Activated CD4-positive, CD25-positive, alpha-beta regulatory T cell treated with anti-CD3 and anti-CD28 coated beads, Interleukin-2, amount 50 U/mL, for 72 hours (primary cell): ENCODE data around the gene TIMM22.

Experiments
- DNase-seq: peaks from one replicate; pipeline ENCODE4 v3.0.0; 2021

TIMM22 gene

GRCh38 chr17:1002771-1003555, 6.0 kb downstream of the TIMM22 start:
- no peak for DNase-seq

- no peak for DNase-seq
These were observed 6.7 kb downstream of the TIMM22 start for GRCh38 chr17:1003633-1003971.

GRCh38 chr17:1003972-1004768, 7.2 kb downstream of the TIMM22 start:
- DNase-seq: no peak

- DNase-seq: no peak
These were observed 7.9 kb downstream of the TIMM22 start for GRCh38 chr17:1004769-1005295.

- no peak for DNase-seq
These were observed 8.5 kb downstream of the TIMM22 start for GRCh38 chr17:1005361-1005946.

- no peak for DNase-seq
These were observed 9.1 kb downstream of the TIMM22 start for GRCh38 chr17:1006054-1006453.

- DNase-seq: no peak
These were observed 10.5 kb downstream of the TIMM22 start for GRCh38 chr17:1007310-1008007.

GRCh38 chr17:1008008-1008761, 11.3 kb downstream of the TIMM22 start:
- no peak for DNase-seq

GRCh38 chr17:1009229-1010085, 12.5 kb downstream of the TIMM22 start:
- DNase-seq: no peak

- no peak for DNase-seq
These were observed 13.1 kb downstream of the TIMM22 start for GRCh38 chr17:1010086-1010450.

- DNase-seq: no peak
These were observed 13.7 kb downstream of the TIMM22 start for GRCh38 chr17:1010586-1010985.

GRCh38 chr17:1011138-1011537, 14.2 kb downstream of the TIMM22 start:
- no peak for DNase-seq

- DNase-seq: no peak
These were observed 15.1 kb downstream of the TIMM22 start for GRCh38 chr17:1011760-1012735.

GRCh38 chr17:1012823-1013728, 16.1 kb downstream of the TIMM22 start:
- no peak for DNase-seq

- DNase-seq: no peak
These were observed 16.8 kb downstream of the TIMM22 start for GRCh38 chr17:1013729-1014090.

GRCh38 chr17:1018547-1018946, 21.6 kb downstream of the TIMM22 start:
- no peak for DNase-seq

GRCh38 chr17:1019451-1019850, 22.5 kb downstream of the TIMM22 start:
- DNase-seq: no peak

- DNase-seq: no peak
These were observed 24.2 kb downstream of the TIMM22 start for GRCh38 chr17:1021147-1021546.
